Lung (tissue), 12 donors: ENCODE results near the gene PKD2L1. TPM values are rescaled to one million over a fixed set of nuclear protein-coding genes. Genes with fewer than 3 reads are reported as not detected.

ENCODE experiments used
- ATAC-seq: fragments of 200-7000 bp; cut with Tn5 transposase; one replicate; pipeline ENCODE4 v1.9.1; 2020; ENCODE audit warnings: moderate number of reproducible peaks; ENCODE audit not compliant: insufficient read depth, low FRiP score
- DNase-seq, 3 donors: peaks; one replicate each; pipeline ENCODE4 v3.0.0-alpha.2; 2013 to 2017
- H3K27ac ChIP-seq, 2 donors: one replicate each; pipeline ENCODE4 v1.5.1; 2013; ENCODE audit warnings: mild to moderate bottlenecking in 2 of 2, moderate library complexity in 2 of 2, control low read depth in 1 of 2, inconsistent platforms in 1 of 2, low read depth in 1 of 2, low read length in 1 of 2
- H3K27me3 ChIP-seq, 3 donors: one replicate each; pipeline ENCODE4 v1.5.1; 2013; ENCODE audit warnings: low read length in 2 of 3; ENCODE audit not compliant: control insufficient read depth in 3 of 3, insufficient read depth in 3 of 3
- H3K36me3 ChIP-seq, 4 donors: one replicate each; pipeline ENCODE4 v1.5.1; 2013; ENCODE audit warnings: low read length in 4 of 4, mild to moderate bottlenecking in 1 of 4, moderate library complexity in 1 of 4; ENCODE audit not compliant: control insufficient read depth in 4 of 4, insufficient read depth in 4 of 4
- H3K4me1 ChIP-seq, 5 donors: one replicate each; pipeline ENCODE4 v1.5.1; 2013; ENCODE audit warnings: low read length in 5 of 5, mild to moderate bottlenecking in 2 of 5, moderate library complexity in 1 of 5; ENCODE audit not compliant: control insufficient read depth in 5 of 5, insufficient read depth in 5 of 5
- H3K4me3 ChIP-seq: one replicate; pipeline ENCODE4 v1.5.1; 2013; ENCODE audit warnings: mild to moderate bottlenecking, control low read depth, moderate library complexity
- H3K9ac ChIP-seq, 2 donors: one replicate each; pipeline ENCODE4 v1.5.1; 2013; ENCODE audit warnings: low read length in 2 of 2, control low read depth in 1 of 2; ENCODE audit not compliant: insufficient read depth in 1 of 2
- H3K9me3 ChIP-seq, 4 donors: one replicate each; pipeline ENCODE4 v1.5.1; 2013; ENCODE audit warnings: low read length in 3 of 4, mild to moderate bottlenecking in 1 of 4, moderate library complexity in 1 of 4; ENCODE audit not compliant: control insufficient read depth in 4 of 4, insufficient read depth in 3 of 4
- CTCF ChIP-seq: IDR thresholded peaks from 2 replicates; pipeline ENCODE4 v1.5.1; 2012; ENCODE audit warnings: mild to moderate bottlenecking; ENCODE audit errors: control extremely low read depth, extremely low read depth
- WGBS, 2 donors: extraction: QIAGEN DNeasy Blood & Tissue Kit; methylation state at CpG; one replicate each; pipeline ENCODE4 v1.1.7; 2013; 5-methylcytosine and 5-hydroxymethylcytosine counted together
- polyA plus RNA-seq, 2 donors: library from polyadenylated mRNA; stranded (reverse); fragments of 200-250 nt; gene quantifications; one replicate each; pipeline ENCODE4 v1.2.1, GENCODE V29; 2013
- total RNA-seq, 2 donors: library from RNA; depleted of rRNA in 1 of 2; stranded (reverse); fragments of >200 nt in 1 of 2; gene quantifications; one replicate each; pipeline ENCODE4 v1.2.1, GENCODE V29; 2014 to 2021
- donor health status: control.
- donor health status: control.
- donor health status: Bipolar disorder and iron deficiency.
- donor health status: healthy.
- donor health status: DM: yes; HTN: yes; CAD: no.

PKD2L1 gene
- total and polyA plus RNA-seq, 4 donors: 0.46 to 1.5 (median 1.0) TPM

GRCh38 chr10:100327718-100328009 lies 2.4 kb downstream of the PKD2L1 start:
- no peak for TF ChIP-seq CTCF
- Histone ChIP-seq H3K4me3 (no peak overlapping the region), H3K27me3 (peaks cover 0 to 48% (median 19%) of the 10 kb centered on the region in 3 donors), H3K9me3 (no peaks in the 10 kb centered on the region), H3K36me3 (no peaks in the 10 kb centered on the region), H3K27ac (no peak overlapping the region), H3K9ac (no peak overlapping the region), H3K4me1 (no peaks in the 10 kb centered on the region)
- DNase-seq (no peak), ATAC-seq (no peak)
- 83 to 84% methylated on average over 3 of the region's 3 CpGs for WGBS, 2 donors

- DNase-seq (no peak), ATAC-seq (no peak)
- no peak overlapping the region for H3K27ac ChIP-seq
- H3K9ac ChIP-seq: no peak overlapping the region
- H3K9me3 ChIP-seq: no peaks in the 10 kb centered on the region
- WGBS, 2 donors: 44 to 47% methylated on average over 8 of the region's 8 CpGs
- no peaks in the 10 kb centered on the region for H3K4me1 ChIP-seq
- TF ChIP-seq CTCF: no peak
- H3K36me3 ChIP-seq: no peaks in the 10 kb centered on the region
- no peak overlapping the region for H3K4me3 ChIP-seq
- H3K27me3 ChIP-seq: peaks cover 0 to 48% (median 19%) of the 10 kb centered on the region in 3 donors
Measured at GRCh38 chr10:100327007-100327717, 2.9 kb downstream of the PKD2L1 start.

GRCh38 chr10:100325158-100325557 lies 4.9 kb downstream of the PKD2L1 start:
- Histone ChIP-seq H3K4me3 (no peak overlapping the region), H3K9me3 (no peaks in the 10 kb centered on the region), H3K36me3 (no peaks in the 10 kb centered on the region), H3K27ac (no peak overlapping the region), H3K9ac (no peak overlapping the region), H3K27me3 (peaks cover 0 to 33% (median 12%) of the 10 kb centered on the region in 3 donors), H3K4me1 (no peaks in the 10 kb centered on the region)
- DNase-seq: no peak
- no peak for TF ChIP-seq CTCF
- WGBS, 2 donors: 59 to 74% methylated on average over 7 of the region's 7 CpGs
- ATAC-seq: no peak
